Nephron (organoid): ENCODE measurements around the gene DCHS1.

Source experiments
- H3K27ac Mint-ChIP-seq, 3 experiments: 2 replicates each; pipeline ENCODE4 v1.8.0; 2020; ENCODE audit warnings: mixed read lengths in 3 of 3, mild to moderate bottlenecking in 2 of 3, moderate library complexity in 1 of 3
- H3K27me3 Mint-ChIP-seq: 2 replicates; pipeline ENCODE4 v1.8.0; 2021; ENCODE audit warnings: low read depth, mild to moderate bottlenecking, moderate library complexity, mixed read lengths
- H3K36me3 Mint-ChIP-seq: 2 replicates; pipeline ENCODE4 v1.8.0; 2020; ENCODE audit warnings: low read depth, mixed read lengths
- H3K4me1 Mint-ChIP-seq: 2 replicates; pipeline ENCODE4 v1.8.0; 2020; ENCODE audit warnings: mixed read lengths
- H3K4me3 Mint-ChIP-seq, 3 experiments: 2 replicates each; pipeline ENCODE4 v1.8.0; 2020; ENCODE audit warnings: mild to moderate bottlenecking in 3 of 3, mixed read lengths in 3 of 3, moderate library complexity in 2 of 3
- H3K9me3 Mint-ChIP-seq: 2 replicates; pipeline ENCODE4 v1.8.0; 2020; ENCODE audit warnings: mixed read lengths
- TF ChIP-seq, protein P1 (sequence below), 3 experiments: fragments of 200-600 bp; sonication (generic); IDR thresholded peaks; one replicate each; pipeline ENCODE4 v1.5.0; 2021; ENCODE audit warnings: antibody characterized with exemption in 3 of 3; ENCODE audit not compliant: unreplicated experiment in 3 of 3

The DCHS1 gene

GRCh38 chr11:6635082-6635932 is 20.3 kb downstream of the DCHS1 start:
- no peak overlapping the region for H3K27ac Mint-ChIP-seq
- TF ChIP-seq, protein P1, sequence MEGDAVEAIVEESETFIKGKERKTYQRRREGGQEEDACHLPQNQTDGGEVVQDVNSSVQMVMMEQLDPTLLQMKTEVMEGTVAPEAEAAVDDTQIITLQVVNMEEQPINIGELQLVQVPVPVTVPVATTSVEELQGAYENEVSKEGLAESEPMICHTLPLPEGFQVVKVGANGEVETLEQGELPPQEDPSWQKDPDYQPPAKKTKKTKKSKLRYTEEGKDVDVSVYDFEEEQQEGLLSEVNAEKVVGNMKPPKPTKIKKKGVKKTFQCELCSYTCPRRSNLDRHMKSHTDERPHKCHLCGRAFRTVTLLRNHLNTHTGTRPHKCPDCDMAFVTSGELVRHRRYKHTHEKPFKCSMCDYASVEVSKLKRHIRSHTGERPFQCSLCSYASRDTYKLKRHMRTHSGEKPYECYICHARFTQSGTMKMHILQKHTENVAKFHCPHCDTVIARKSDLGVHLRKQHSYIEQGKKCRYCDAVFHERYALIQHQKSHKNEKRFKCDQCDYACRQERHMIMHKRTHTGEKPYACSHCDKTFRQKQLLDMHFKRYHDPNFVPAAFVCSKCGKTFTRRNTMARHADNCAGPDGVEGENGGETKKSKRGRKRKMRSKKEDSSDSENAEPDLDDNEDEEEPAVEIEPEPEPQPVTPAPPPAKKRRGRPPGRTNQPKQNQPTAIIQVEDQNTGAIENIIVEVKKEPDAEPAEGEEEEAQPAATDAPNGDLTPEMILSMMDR (IDR thresholded peaks at IDR 0.05; ENCODE audit: unreplicated experiment in 3 of 3) = no peak
- peaks cover 41% of the 10 kb centered on the region for H3K36me3 Mint-ChIP-seq
- peaks cover 9% of the 10 kb centered on the region for H3K27me3 Mint-ChIP-seq
- peaks cover 6% of the 10 kb centered on the region for H3K4me1 Mint-ChIP-seq
- no peaks in the 10 kb centered on the region for H3K9me3 Mint-ChIP-seq
- no peak overlapping the region for H3K4me3 Mint-ChIP-seq

DNA sequence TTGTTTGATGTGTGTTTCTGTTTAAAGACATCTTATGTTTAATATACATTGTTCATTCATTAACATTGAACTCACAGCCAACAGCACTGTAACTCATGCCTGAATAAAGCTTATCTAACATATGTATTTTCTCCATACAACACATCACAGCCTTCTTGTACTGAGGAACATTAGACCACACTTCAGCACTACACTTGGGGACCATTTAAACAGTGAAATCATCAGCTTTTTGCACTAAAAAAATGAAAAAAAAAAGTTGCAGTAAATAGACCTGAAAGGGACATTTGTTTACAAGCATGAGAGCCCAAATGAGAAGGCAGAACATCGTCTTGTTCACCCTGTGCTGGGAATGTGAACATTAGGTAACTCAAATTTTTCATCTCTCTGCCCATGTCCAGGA is 21.1 kb downstream of the DCHS1 start:
- H3K27ac Mint-ChIP-seq = no peak overlapping the region
- TF ChIP-seq, protein P1 (IDR thresholded peaks at IDR 0.05; ENCODE audit: unreplicated experiment in 3 of 3) = no peak
- peaks cover 4% of the 10 kb centered on the region for H3K4me1 Mint-ChIP-seq
- no peak overlapping the region for H3K4me3 Mint-ChIP-seq
- peaks cover 42% of the 10 kb centered on the region for H3K36me3 Mint-ChIP-seq
- H3K9me3 Mint-ChIP-seq = no peaks in the 10 kb centered on the region
- peaks cover 9% of the 10 kb centered on the region for H3K27me3 Mint-ChIP-seq

DNA sequence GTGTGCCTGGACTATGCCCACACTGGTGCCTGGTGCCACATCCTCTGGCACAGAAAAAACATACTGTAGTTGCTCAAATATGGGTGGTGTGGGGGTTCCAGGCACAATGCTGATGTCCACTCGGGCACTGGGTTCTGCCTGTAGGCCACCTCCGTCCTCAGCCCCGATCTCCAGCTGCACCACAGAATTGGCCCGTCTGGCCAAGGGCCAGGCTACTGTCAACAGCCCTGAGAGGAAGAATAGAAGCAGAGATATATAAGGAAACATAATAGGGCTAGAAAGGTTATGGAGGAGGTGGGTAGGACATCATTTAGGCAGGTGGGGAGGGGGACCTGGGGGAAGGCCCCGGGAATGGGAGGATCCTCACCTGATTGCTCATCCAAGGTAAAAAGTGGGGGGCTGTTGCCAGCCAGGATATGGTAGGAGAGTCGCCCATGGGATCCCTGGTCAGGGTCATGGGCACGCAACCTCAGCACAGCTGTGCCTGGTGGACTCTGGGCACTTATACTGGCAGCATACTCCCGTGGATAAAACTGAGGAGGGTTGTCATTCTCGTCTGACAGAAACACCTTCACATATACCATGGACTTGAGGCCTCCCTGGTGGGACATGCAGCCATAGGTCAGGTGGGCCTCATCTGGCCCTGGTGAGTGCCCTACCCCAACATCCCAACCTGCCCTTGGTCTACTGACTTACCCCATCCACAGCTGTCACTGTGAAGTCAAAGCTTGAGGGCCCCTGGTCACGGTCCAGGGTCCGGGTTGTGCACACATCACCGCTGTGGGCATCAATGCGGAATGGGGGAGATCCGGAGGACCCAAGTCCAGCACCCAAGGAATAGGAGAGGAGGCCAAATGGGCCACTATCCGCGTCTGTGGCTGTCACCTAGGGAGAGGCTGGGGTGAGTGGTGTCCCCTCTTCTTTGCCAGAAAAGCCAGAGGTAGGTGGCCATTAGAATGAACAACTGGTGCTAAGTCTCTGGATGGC is 21.9 kb downstream of the DCHS1 start:
- H3K27me3 Mint-ChIP-seq = peaks cover 9% of the 10 kb centered on the region
- H3K4me1 Mint-ChIP-seq = no peaks in the 10 kb centered on the region
- no peak overlapping the region for H3K27ac Mint-ChIP-seq
- TF ChIP-seq, protein P1 (IDR thresholded peaks at IDR 0.05; ENCODE audit: unreplicated experiment in 3 of 3) = no peak
- H3K9me3 Mint-ChIP-seq = no peaks in the 10 kb centered on the region
- H3K4me3 Mint-ChIP-seq = no peak overlapping the region
- peaks cover 46% of the 10 kb centered on the region for H3K36me3 Mint-ChIP-seq

DNA sequence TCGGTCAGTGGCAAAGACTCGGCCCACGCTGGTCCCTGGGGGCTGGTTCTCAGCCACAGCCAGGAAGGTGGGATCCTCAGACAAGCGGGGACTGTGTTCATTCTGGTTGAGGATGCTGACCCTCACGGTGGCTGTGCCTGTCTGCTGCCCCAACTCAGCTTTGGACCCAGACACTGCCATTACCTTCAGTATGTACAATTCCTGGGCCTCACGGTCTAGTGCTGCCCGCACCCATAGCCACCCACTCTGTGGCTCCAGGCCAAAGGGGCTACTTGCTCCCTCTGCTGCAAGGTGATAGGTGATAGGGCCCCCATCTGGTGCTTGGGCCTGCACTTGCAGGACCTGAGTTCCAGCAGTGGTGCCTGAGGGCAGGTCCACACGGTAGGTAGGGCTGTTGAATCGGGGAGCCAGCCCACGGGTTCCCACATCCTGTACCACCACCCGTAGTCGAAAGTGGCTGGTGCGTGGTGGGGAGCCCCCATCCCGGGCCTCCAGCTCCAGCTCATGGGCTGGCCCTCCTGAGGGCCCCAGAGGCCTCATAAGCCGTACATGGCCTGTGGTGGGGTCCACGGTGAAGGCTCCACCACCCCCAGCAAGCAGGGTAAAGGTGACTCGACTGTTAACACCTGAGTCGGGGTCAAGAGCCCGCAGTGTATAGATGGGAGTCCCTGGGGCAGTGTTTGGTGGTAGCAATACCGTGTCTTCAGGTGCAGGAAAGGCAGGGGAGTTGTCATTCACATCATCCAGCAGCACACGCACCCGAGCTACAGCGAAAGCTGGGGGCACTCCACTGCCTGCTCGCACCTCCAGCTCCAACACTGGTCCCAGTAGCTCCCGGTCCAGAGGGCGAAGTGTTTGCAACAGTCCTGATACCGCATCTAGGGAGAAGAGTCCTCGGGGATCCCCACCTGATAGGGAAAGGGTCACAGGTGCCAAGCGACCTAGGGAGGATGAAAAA is 23.2 kb downstream of the DCHS1 start:
- H3K4me3 Mint-ChIP-seq = no peak overlapping the region
- peaks cover 9% of the 10 kb centered on the region for H3K27me3 Mint-ChIP-seq
- H3K9me3 Mint-ChIP-seq = no peaks in the 10 kb centered on the region
- H3K36me3 Mint-ChIP-seq = peaks cover 56% of the 10 kb centered on the region
- TF ChIP-seq, protein P1 (IDR thresholded peaks at IDR 0.05; ENCODE audit: unreplicated experiment in 3 of 3) = no peak
- no peaks in the 10 kb centered on the region for H3K4me1 Mint-ChIP-seq
- no peak overlapping the region for H3K27ac Mint-ChIP-seq

GRCh38 chr11:6631361-6631890 is 24.2 kb downstream of the DCHS1 start:
- TF ChIP-seq, protein P1 (IDR thresholded peaks at IDR 0.05; ENCODE audit: unreplicated experiment in 3 of 3) = no peak
- Mint-ChIP-seq H3K4me3 (no peak overlapping the region), H3K4me1 (no peaks in the 10 kb centered on the region), H3K27me3 (peaks cover 9% of the 10 kb centered on the region), H3K36me3 (peaks cover 63% of the 10 kb centered on the region), H3K27ac (no peak overlapping the region), H3K9me3 (no peaks in the 10 kb centered on the region)
